Measurements from ENCODE around the gene ALK.

GRCh38 chr2:29620890-29621289, 300.5 kb downstream of the ALK start:
- TF ChIP-seq CEBPB (IDR thresholded peaks at IDR 0.05) (no peak), YY1 (IDR thresholded peaks at IDR 0.05; ENCODE audit: low read depth) (no peak), EP300 (IDR thresholded peaks at IDR 0.05; ENCODE audit: borderline replicate concordance) (no peak), NFIC (IDR thresholded peaks at IDR 0.05) (no peak), RAD21 (IDR thresholded peaks at IDR 0.05; ENCODE audit: low read depth) (no peak), TEAD4 (IDR thresholded peaks at IDR 0.05) (no peak)
- TF ChIP-seq, protein P1, sequence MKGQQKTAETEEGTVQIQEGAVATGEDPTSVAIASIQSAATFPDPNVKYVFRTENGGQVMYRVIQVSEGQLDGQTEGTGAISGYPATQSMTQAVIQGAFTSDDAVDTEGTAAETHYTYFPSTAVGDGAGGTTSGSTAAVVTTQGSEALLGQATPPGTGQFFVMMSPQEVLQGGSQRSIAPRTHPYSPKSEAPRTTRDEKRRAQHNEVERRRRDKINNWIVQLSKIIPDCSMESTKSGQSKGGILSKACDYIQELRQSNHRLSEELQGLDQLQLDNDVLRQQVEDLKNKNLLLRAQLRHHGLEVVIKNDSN (IDR thresholded peaks at IDR 0.05) = no peak
- TF ChIP-seq, protein P2, sequence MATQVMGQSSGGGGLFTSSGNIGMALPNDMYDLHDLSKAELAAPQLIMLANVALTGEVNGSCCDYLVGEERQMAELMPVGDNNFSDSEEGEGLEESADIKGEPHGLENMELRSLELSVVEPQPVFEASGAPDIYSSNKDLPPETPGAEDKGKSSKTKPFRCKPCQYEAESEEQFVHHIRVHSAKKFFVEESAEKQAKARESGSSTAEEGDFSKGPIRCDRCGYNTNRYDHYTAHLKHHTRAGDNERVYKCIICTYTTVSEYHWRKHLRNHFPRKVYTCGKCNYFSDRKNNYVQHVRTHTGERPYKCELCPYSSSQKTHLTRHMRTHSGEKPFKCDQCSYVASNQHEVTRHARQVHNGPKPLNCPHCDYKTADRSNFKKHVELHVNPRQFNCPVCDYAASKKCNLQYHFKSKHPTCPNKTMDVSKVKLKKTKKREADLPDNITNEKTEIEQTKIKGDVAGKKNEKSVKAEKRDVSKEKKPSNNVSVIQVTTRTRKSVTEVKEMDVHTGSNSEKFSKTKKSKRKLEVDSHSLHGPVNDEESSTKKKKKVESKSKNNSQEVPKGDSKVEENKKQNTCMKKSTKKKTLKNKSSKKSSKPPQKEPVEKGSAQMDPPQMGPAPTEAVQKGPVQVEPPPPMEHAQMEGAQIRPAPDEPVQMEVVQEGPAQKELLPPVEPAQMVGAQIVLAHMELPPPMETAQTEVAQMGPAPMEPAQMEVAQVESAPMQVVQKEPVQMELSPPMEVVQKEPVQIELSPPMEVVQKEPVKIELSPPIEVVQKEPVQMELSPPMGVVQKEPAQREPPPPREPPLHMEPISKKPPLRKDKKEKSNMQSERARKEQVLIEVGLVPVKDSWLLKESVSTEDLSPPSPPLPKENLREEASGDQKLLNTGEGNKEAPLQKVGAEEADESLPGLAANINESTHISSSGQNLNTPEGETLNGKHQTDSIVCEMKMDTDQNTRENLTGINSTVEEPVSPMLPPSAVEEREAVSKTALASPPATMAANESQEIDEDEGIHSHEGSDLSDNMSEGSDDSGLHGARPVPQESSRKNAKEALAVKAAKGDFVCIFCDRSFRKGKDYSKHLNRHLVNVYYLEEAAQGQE (IDR thresholded peaks at IDR 0.05; ENCODE audit: low read depth) = no peak

All from Ishikawa (cell line).